CD4-positive, alpha-beta memory T cell (primary cell): ENCODE results near the gene CAB39. TPM values are rescaled to one million over a fixed set of nuclear protein-coding genes. Genes with fewer than 3 reads are reported as not detected.

Experiments used
- CTCF ChIA-PET: fragments of 350-600 bp; sonication (Branson Sonifier 250); formaldehyde crosslinking; loops from one replicate; lab custom pipeline; 2021; ENCODE audit warnings: inconsistent platforms; ENCODE audit not compliant: partially characterized antibody; lab: Charles Lee
- POLR2A ChIA-PET: fragments of 350-600 bp; sonication (Branson Sonifier 250); formaldehyde crosslinking; loops from one replicate; lab custom pipeline; 2021; ENCODE audit not compliant: partially characterized antibody; lab: Charles Lee
- DNase-seq, 5 donors: peaks; one replicate each; pipeline versions ENCODE4 v3.0.0 to v3.0.0-alpha.2; 2020 to 2022; ENCODE audit warnings: mixed read lengths in 1 of 5
- H3K27ac ChIP-seq: one replicate; pipeline ENCODE4 v1.7.0; 2013; ENCODE audit warnings: low read depth, low read length
- H3K27me3 ChIP-seq: 2 replicates; pipeline ENCODE4 v1.7.0; 2013; ENCODE audit warnings: mild to moderate bottlenecking, low read length, moderate library complexity; ENCODE audit not compliant: insufficient read depth
- H3K36me3 ChIP-seq: 2 replicates; pipeline ENCODE4 v1.7.0; 2013; ENCODE audit warnings: mild to moderate bottlenecking, low read length, moderate library complexity; ENCODE audit not compliant: insufficient read depth
- H3K4me1 ChIP-seq: 2 replicates; pipeline ENCODE4 v1.7.0; 2013; ENCODE audit warnings: mild to moderate bottlenecking, low read length, moderate library complexity; ENCODE audit not compliant: insufficient read depth
- H3K4me3 ChIP-seq, 2 donors: one replicate each; pipeline ENCODE4 v1.7.0; 2013; ENCODE audit warnings: low read length in 2 of 2, mild to moderate bottlenecking in 1 of 2
- H3K9me3 ChIP-seq, 2 donors: one replicate each; pipeline ENCODE4 v1.7.0; 2013; ENCODE audit warnings: low read length in 2 of 2, control low read depth in 1 of 2; ENCODE audit not compliant: control insufficient read depth in 1 of 2
- H3K27ac Mint-ChIP-seq, 7 donors: one replicate each; pipeline ENCODE4 v1.8.0; 2020 to 2021; ENCODE audit warnings: mixed read lengths in 7 of 7, mild to moderate bottlenecking in 6 of 7, inconsistent platforms in 3 of 7, moderate library complexity in 3 of 7
- H3K27me3 Mint-ChIP-seq, 2 donors: one replicate each; pipeline ENCODE4 v1.8.0; 2020 to 2021; ENCODE audit warnings: mixed read lengths in 2 of 2
- H3K36me3 Mint-ChIP-seq, 2 donors: one replicate each; pipeline ENCODE4 v1.8.0; 2020 to 2021; ENCODE audit warnings: mixed read lengths in 2 of 2, inconsistent platforms in 1 of 2, mild to moderate bottlenecking in 1 of 2
- H3K4me1 Mint-ChIP-seq, 4 donors: one replicate each; pipeline ENCODE4 v1.8.0; 2020 to 2021; ENCODE audit warnings: mixed read lengths in 4 of 4, mild to moderate bottlenecking in 1 of 4
- H3K4me3 Mint-ChIP-seq, 8 donors: one replicate each; pipeline ENCODE4 v1.8.0; 2020 to 2021; ENCODE audit warnings: mixed read lengths in 8 of 8, mild to moderate bottlenecking in 7 of 8, moderate library complexity in 6 of 8, inconsistent platforms in 3 of 8
- H3K9me3 Mint-ChIP-seq, 8 donors: one replicate each; pipeline ENCODE4 v1.8.0; 2020 to 2021; ENCODE audit warnings: mixed read lengths in 8 of 8, mild to moderate bottlenecking in 5 of 8, inconsistent platforms in 3 of 8, moderate library complexity in 1 of 8
- intact Hi-C: fragments of 100-400 bp; cut with micrococcal nuclease; formaldehyde crosslinking; loops from one replicate; pipeline ENCODE4 v1.15.1; 2023
- polyA plus RNA-seq, 2 donors: library from polyadenylated mRNA; unstranded; fragments of 300-500 nt; fragmentation: Illumina TruSeq; gene quantifications; one replicate each; pipeline ENCODE4 v1.2.3, GENCODE V29; 2021
- total RNA-seq, 2 experiments: library from RNA; stranded (reverse); gene quantifications; one replicate each; pipeline ENCODE4 v1.2.3, GENCODE V29; 2021

The CAB39 gene
- total and polyA plus RNA-seq, 4 experiments from 2014 or later = 80.8 to 115 (median 100) TPM

GRCh38 chr2:230828272-230828961, 115.8 kb downstream of the CAB39 start:
- ChIA-PET POLR2A (no interaction called here), CTCF (interaction anchor here (1.0 kb wide), 1 partner anchor 74 kb away, joined by 5 read pairs; no protein-coding TSS in a partner anchor)
- no peak for DNase-seq
- Mint-ChIP-seq H3K9me3 (peaks cover 0 to 2% (median 0%) of the 10 kb centered on the region in 8 donors), H3K27me3 (peaks cover 29 to 34% of the 10 kb centered on the region in 2 donors), H3K4me1 (peaks cover 2 to 16% (median 8%) of the 10 kb centered on the region in 4 donors), H3K27ac (no peak overlapping the region), H3K4me3 (peak overlapping the region in 4 of 8 donors; percentile 29 to 53 (median 41)), H3K36me3 (no peaks in the 10 kb centered on the region)
- Histone ChIP-seq H3K27me3 (no peaks in the 10 kb centered on the region), H3K27ac (no peak overlapping the region), H3K36me3 (no peaks in the 10 kb centered on the region), H3K9me3 (no peaks in the 10 kb centered on the region), H3K4me3 (no peak overlapping the region), H3K4me1 (peaks cover 16% of the 10 kb centered on the region)
- intact Hi-C loops = no loop called here

- no peak for DNase-seq
- H3K27me3 ChIP-seq = no peaks in the 10 kb centered on the region
- H3K4me3 ChIP-seq = no peak overlapping the region
- H3K27ac Mint-ChIP-seq = no peak overlapping the region
- H3K27ac ChIP-seq = no peak overlapping the region
- peaks cover 12% of the 10 kb centered on the region for H3K4me1 ChIP-seq
- CTCF ChIA-PET = no interaction called here
- no peaks in the 10 kb centered on the region for H3K9me3 ChIP-seq
- H3K36me3 Mint-ChIP-seq = no peaks in the 10 kb centered on the region
- H3K36me3 ChIP-seq = no peaks in the 10 kb centered on the region
- peaks cover 0 to 2% (median 0%) of the 10 kb centered on the region in 8 donors for H3K9me3 Mint-ChIP-seq
- POLR2A ChIA-PET = no interaction called here
- intact Hi-C loops = no loop called here
- H3K27me3 Mint-ChIP-seq = peaks cover 32 to 36% of the 10 kb centered on the region in 2 donors
- peaks cover 2 to 14% (median 7%) of the 10 kb centered on the region in 4 donors for H3K4me1 Mint-ChIP-seq
- H3K4me3 Mint-ChIP-seq = peak overlapping the region in 2 of 8 donors; percentile 53 to 61
Observed at GRCh38 chr2:230829293-230829692, 116.7 kb downstream of the CAB39 start.

- Histone ChIP-seq H3K36me3 (no peaks in the 10 kb centered on the region), H3K27me3 (no peaks in the 10 kb centered on the region), H3K9me3 (no peaks in the 10 kb centered on the region), H3K4me3 (no peak overlapping the region), H3K4me1 (peaks cover 8% of the 10 kb centered on the region), H3K27ac (no peak overlapping the region)
- H3K27me3 Mint-ChIP-seq = peaks cover 30 to 34% of the 10 kb centered on the region in 2 donors
- DNase-seq = no peak
- no peaks in the 10 kb centered on the region for H3K36me3 Mint-ChIP-seq
- H3K4me3 Mint-ChIP-seq = peak overlapping the region in 1 of 8 donors; percentile 10
- intact Hi-C loops = no loop called here
- ChIA-PET POLR2A (interaction anchor here (1.1 kb wide), 1 partner anchor 10 kb away, joined by 3 read pairs; no protein-coding TSS in a partner anchor), CTCF (no interaction called here)
- H3K27ac Mint-ChIP-seq = no peak overlapping the region
- peaks cover 2 to 9% (median 3%) of the 10 kb centered on the region in 4 donors for H3K4me1 Mint-ChIP-seq
- peaks cover 0 to 2% (median 0%) of the 10 kb centered on the region in 8 donors for H3K9me3 Mint-ChIP-seq
Observed at GRCh38 chr2:230829959-230830358, 117.3 kb downstream of the CAB39 start.

- Histone ChIP-seq H3K4me1 (peaks cover 8% of the 10 kb centered on the region), H3K27me3 (no peaks in the 10 kb centered on the region), H3K9me3 (no peaks in the 10 kb centered on the region), H3K27ac (no peak overlapping the region), H3K4me3 (no peak overlapping the region), H3K36me3 (no peaks in the 10 kb centered on the region)
- DNase-seq = no peak
- Mint-ChIP-seq H3K4me1 (peaks cover 2 to 9% (median 3%) of the 10 kb centered on the region in 4 donors), H3K27ac (no peak overlapping the region), H3K36me3 (no peaks in the 10 kb centered on the region), H3K4me3 (no peak overlapping the region), H3K27me3 (peaks cover 30 to 34% of the 10 kb centered on the region in 2 donors), H3K9me3 (peaks cover 0 to 2% (median 0%) of the 10 kb centered on the region in 8 donors)
- intact Hi-C loops = no loop called here
- ChIA-PET POLR2A (interaction anchor here (1.1 kb wide), 1 partner anchor 9 kb away, joined by 3 read pairs; no protein-coding TSS in a partner anchor), CTCF (interaction anchor here (1.6 to 4.7 kb wide), 2 partner anchors 8 to 18 kb away, joined by 7 to 22 read pairs; no protein-coding TSS in a partner anchor)
Observed at GRCh38 chr2:230830428-230830827, 117.8 kb downstream of the CAB39 start.

- Mint-ChIP-seq H3K4me1 (no peaks in the 10 kb centered on the region), H3K36me3 (peaks cover 0 to 4% of the 10 kb centered on the region in 2 donors), H3K27me3 (peaks cover 3 to 12% of the 10 kb centered on the region in 2 donors), H3K4me3 (no peak overlapping the region), H3K9me3 (peaks cover 3 to 18% (median 11%) of the 10 kb centered on the region in 8 donors), H3K27ac (no peak overlapping the region)
- H3K4me1 ChIP-seq = no peaks in the 10 kb centered on the region
- no peaks in the 10 kb centered on the region for H3K9me3 ChIP-seq
- no peak overlapping the region for H3K4me3 ChIP-seq
- no peaks in the 10 kb centered on the region for H3K36me3 ChIP-seq
- no peaks in the 10 kb centered on the region for H3K27me3 ChIP-seq
- POLR2A ChIA-PET = interaction anchor here (0.6 kb wide), 1 partner anchor 10 kb away, joined by 3 read pairs; no protein-coding TSS in a partner anchor
- no peak overlapping the region for H3K27ac ChIP-seq
- no peak for DNase-seq
- CTCF ChIA-PET = interaction anchor here (0.7 to 2.6 kb wide), 6 partner anchors 8 to 38 kb away, joined by 3 to 15 read pairs (median 5); no protein-coding TSS in a partner anchor
- intact Hi-C loops = no loop called here
Observed at GRCh38 chr2:230840301-230840700, 127.7 kb downstream of the CAB39 start.

- POLR2A ChIA-PET = no interaction called here
- no peak overlapping the region for H3K27ac Mint-ChIP-seq
- peaks cover 7 to 14% of the 10 kb centered on the region in 2 donors for H3K27me3 Mint-ChIP-seq
Observed at GRCh38 chr2:230842473-230842872, 129.8 kb downstream of the CAB39 start.

GRCh38 chr2:230843132-230843531, 130.5 kb downstream of the CAB39 start:
- Mint-ChIP-seq H3K9me3 (peaks cover 0 to 12% (median 9%) of the 10 kb centered on the region in 8 donors), H3K27ac (no peak overlapping the region), H3K4me3 (no peak overlapping the region), H3K4me1 (peaks cover 1 to 7% (median 3%) of the 10 kb centered on the region in 4 donors), H3K36me3 (no peaks in the 10 kb centered on the region), H3K27me3 (peaks cover 9 to 16% of the 10 kb centered on the region in 2 donors)
- H3K36me3 ChIP-seq = no peaks in the 10 kb centered on the region
- no peaks in the 10 kb centered on the region for H3K9me3 ChIP-seq
- intact Hi-C loops = no loop called here
- CTCF ChIA-PET = no interaction called here
- H3K4me3 ChIP-seq = no peak overlapping the region
- peaks cover 7% of the 10 kb centered on the region for H3K4me1 ChIP-seq
- no peak for DNase-seq
- POLR2A ChIA-PET = no interaction called here
- H3K27ac ChIP-seq = no peak overlapping the region
- H3K27me3 ChIP-seq = no peaks in the 10 kb centered on the region

More at GRCh38 chr2:230842473-230842872, 129.8 kb downstream of the CAB39 start:
- Histone ChIP-seq H3K36me3 (no peaks in the 10 kb centered on the region), H3K4me1 (peaks cover 2% of the 10 kb centered on the region), H3K27me3 (no peaks in the 10 kb centered on the region), H3K27ac (no peak overlapping the region), H3K4me3 (no peak overlapping the region), H3K9me3 (no peaks in the 10 kb centered on the region)
- intact Hi-C loops = no loop called here
- no peak for DNase-seq
- CTCF ChIA-PET = no interaction called here
- Mint-ChIP-seq H3K36me3 (no peaks in the 10 kb centered on the region), H3K4me3 (no peak overlapping the region), H3K9me3 (peaks cover 3 to 18% (median 11%) of the 10 kb centered on the region in 8 donors), H3K4me1 (peaks cover 0 to 1% (median 0%) of the 10 kb centered on the region in 4 donors)
